Right atrium auricular region (tissue), 2 donors: Measurements from ENCODE around the gene IL17F. TPM values are rescaled to one million over a fixed set of nuclear protein-coding genes. Genes with fewer than 3 reads are reported as not detected.
A peak's percentile ranks its signal among the peaks of the same experiment; 100 is the strongest.

Experiments
- DNase-seq: peaks from one replicate; pipeline ENCODE4 v3.0.0-alpha.2; 2019; ENCODE audit warnings: low spot score
- H3K27ac ChIP-seq, 2 donors: fragments of 200-600 bp; sonication (generic); 1 replicate in 1 of 2; 2 replicates in 1 of 2; pipeline ENCODE4 v1.5.1; 2016 to 2019
- H3K27me3 ChIP-seq, 2 donors: fragments of 200-600 bp; sonication (generic); one replicate each; pipeline versions ENCODE4 v1.5.1 to v1.6.0; 2017 to 2019
- H3K36me3 ChIP-seq: fragments of 200-600 bp; sonication (generic); one replicate; pipeline ENCODE4 v1.5.1; 2016
- H3K4me1 ChIP-seq, 2 donors: fragments of 200-600 bp; sonication (generic); one replicate each; pipeline versions ENCODE4 v1.5.1 to v1.6.0; 2017 to 2019
- H3K4me3 ChIP-seq, 2 donors: fragments of 200-600 bp; sonication (generic); 1 replicate in 1 of 2; 2 replicates in 1 of 2; pipeline ENCODE4 v1.5.1; 2017 to 2019; ENCODE audit warnings: mild to moderate bottlenecking in 1 of 2, moderate library complexity in 1 of 2
- H3K9me3 ChIP-seq, 2 donors: fragments of 200-600 bp; sonication (generic); one replicate each; pipeline ENCODE4 v1.5.1; 2019
- total RNA-seq, 2 donors: library from RNA; depleted of rRNA; stranded (reverse); fragments of >200 nt; gene quantifications; one replicate each; pipeline ENCODE4 v1.1.0, GENCODE V29; 2016
- TF ChIP-seq, protein P1 (sequence below), 2 donors: fragments of 200-600 bp; sonication (generic); IDR thresholded peaks; one replicate each; pipeline ENCODE4 v1.5.1; 2019; ENCODE audit warnings: antibody characterized with exemption in 2 of 2

The IL17F gene
- total RNA-seq, 2 donors from 2014 or later: not detected

DNA sequence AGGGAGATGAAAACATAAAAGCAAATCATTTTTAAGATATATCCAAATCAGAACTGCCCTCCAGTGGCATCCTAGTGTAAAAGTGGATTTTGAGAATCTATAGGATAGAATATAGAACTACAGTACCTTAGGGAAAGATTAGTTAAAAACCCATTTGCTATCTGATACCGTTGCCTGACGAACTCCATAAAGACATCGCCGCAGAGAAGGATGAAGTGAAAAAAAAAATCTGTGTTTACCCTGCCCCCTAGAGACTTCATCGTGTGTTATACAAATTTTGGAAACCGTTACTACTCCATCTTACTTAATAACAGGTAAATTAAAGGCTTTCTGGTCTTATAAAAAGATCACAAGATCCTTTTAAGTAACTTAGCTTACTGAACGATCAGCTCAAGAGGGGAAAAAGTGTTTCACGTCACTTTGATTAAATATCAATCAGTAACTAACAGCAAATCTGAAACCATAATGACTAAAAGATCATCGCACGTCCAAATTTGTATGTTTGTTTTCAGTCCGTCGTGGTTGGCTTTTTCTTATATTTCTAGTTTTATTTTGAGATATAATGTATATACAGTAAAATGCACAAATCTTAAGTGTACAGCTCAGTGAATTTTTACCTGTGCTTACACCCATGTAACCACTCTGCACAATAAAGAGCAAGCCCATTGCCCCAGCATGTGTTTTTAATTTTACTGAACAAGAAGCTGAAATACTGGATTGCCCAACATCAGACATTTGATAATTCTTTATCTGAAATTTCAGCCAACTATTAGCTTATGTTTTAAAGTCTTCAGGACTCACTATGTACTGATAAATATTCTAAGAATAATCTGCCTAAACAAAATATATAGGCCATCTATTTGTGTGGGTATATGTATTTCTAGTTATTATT, 41.1 kb upstream of the IL17F start:
- no peak for DNase-seq
- Histone ChIP-seq H3K36me3 (peaks cover 25% of the 10 kb centered on the region), H3K4me1 (peaks cover 0 to 15% of the 10 kb centered on the region in 2 donors), H3K4me3 (peak overlapping the region; percentile 76 to 87), H3K27ac (peak overlapping the region in 1 of 2 donors; percentile 57), H3K27me3 (no peaks in the 10 kb centered on the region), H3K9me3 (no peaks in the 10 kb centered on the region)
- TF ChIP-seq, protein P1, sequence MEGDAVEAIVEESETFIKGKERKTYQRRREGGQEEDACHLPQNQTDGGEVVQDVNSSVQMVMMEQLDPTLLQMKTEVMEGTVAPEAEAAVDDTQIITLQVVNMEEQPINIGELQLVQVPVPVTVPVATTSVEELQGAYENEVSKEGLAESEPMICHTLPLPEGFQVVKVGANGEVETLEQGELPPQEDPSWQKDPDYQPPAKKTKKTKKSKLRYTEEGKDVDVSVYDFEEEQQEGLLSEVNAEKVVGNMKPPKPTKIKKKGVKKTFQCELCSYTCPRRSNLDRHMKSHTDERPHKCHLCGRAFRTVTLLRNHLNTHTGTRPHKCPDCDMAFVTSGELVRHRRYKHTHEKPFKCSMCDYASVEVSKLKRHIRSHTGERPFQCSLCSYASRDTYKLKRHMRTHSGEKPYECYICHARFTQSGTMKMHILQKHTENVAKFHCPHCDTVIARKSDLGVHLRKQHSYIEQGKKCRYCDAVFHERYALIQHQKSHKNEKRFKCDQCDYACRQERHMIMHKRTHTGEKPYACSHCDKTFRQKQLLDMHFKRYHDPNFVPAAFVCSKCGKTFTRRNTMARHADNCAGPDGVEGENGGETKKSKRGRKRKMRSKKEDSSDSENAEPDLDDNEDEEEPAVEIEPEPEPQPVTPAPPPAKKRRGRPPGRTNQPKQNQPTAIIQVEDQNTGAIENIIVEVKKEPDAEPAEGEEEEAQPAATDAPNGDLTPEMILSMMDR (IDR thresholded peaks at IDR 0.05): peak; percentile 21 to 33

DNA sequence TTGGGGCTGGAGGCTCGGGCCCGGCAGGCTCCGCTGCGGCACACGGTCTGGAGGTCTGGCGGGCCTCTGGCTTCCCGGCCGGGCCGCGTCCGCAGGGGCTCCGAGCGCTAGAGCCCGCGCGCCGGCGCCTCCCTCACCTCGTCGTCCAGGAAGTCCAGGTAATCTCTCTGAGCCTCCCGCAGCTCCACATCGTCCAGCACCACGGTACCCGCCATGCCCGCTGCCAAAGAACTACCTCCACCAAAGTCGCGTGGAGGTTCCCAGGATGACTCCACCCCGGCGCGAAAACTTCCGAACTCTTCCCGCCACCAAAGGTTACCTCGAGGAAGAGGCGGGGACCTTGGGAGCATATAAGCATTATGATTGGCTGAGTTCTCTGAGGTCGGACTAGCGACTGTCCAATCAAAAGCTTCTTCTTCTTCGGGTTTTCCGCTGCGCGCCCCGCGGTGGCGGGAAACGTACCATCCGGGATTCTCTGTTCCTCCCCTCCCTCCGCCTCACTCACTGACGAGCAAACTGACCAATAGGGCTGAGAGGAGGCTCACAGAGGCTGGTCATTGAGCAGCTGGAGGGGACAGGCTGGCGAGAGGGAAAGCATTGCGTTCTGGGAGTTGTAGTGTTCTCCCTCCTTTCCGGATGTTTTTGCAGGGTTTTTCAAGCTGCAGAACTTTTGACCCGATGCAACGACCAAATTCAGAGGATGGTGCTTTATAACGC, 40.3 kb upstream of the IL17F start, which contains the start of gene MCM3:
MCM3 (minus strand) TSS at position 283 of the 717 bp plus-strand sequence; CDS start at position 215, 68 bp downstream.
- peak within 1 kb of the TSS; percentile 76 to 87 for H3K4me3 ChIP-seq
- peak; percentile 99 for DNase-seq
- H3K27ac ChIP-seq: peak within 1 kb of the TSS; percentile 56 to 58
- H3K36me3 ChIP-seq: peaks cover 33% of the 10 kb centered on the region
- H3K9me3 ChIP-seq: no peaks in the 10 kb centered on the region
- H3K4me1 ChIP-seq: peaks cover 0 to 15% of the 10 kb centered on the region in 2 donors
- H3K27me3 ChIP-seq: no peaks in the 10 kb centered on the region
- TF ChIP-seq, protein P1 (IDR thresholded peaks at IDR 0.05): no peak

DNA sequence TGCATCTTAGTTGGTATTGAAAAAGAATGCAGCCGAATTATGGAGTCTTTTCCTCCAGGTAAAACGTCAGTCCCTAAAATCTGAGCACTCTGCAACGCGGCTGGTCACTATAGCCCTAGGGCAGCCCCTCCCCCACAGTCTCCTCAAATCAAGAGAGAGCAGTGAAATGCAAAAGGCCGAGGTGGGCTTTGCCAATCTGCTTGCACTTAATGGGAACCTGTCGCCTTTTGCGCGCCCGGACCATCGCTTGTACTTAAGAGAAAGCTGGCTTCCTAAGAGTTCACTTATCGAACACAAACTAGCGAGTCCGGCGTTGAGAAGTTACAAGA, 39.8 kb upstream of the IL17F start:
- no peaks in the 10 kb centered on the region for H3K27me3 ChIP-seq
- peaks cover 38% of the 10 kb centered on the region for H3K36me3 ChIP-seq
- H3K4me3 ChIP-seq: peak overlapping the region; percentile 76 to 87
- H3K9me3 ChIP-seq: no peaks in the 10 kb centered on the region
- TF ChIP-seq, protein P1 (IDR thresholded peaks at IDR 0.05): no peak
- peak overlapping the region; percentile 56 to 58 for H3K27ac ChIP-seq
- peaks cover 0 to 15% of the 10 kb centered on the region in 2 donors for H3K4me1 ChIP-seq
- DNase-seq: peak; percentile 63

DNA sequence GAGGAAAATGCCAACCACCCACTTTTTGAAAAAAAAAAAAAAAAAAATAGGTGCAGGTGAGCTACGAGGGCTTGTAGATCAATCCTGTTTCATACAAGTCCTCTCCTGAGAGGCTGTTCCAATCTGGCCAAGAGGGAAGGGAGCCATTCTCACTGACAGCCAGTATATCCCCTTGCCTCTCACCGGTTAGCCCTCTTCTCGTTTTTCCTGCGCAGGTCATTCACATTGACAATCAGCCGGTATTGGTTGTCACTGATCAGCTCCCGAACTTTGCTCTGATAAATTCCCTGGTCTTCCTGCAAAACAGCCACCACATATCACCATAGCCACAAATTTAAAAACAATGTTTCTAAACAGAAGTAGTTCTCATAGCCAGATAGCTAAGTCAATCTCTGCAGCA, 38.8 kb upstream of the IL17F start:
- no peak for DNase-seq
- H3K4me3 ChIP-seq: no peak overlapping the region
- TF ChIP-seq, protein P1 (IDR thresholded peaks at IDR 0.05): no peak
- H3K36me3 ChIP-seq: peaks cover 48% of the 10 kb centered on the region
- H3K27me3 ChIP-seq: no peaks in the 10 kb centered on the region
- H3K27ac ChIP-seq: no peak overlapping the region
- H3K9me3 ChIP-seq: no peaks in the 10 kb centered on the region
- H3K4me1 ChIP-seq: peaks cover 0 to 15% of the 10 kb centered on the region in 2 donors

DNA sequence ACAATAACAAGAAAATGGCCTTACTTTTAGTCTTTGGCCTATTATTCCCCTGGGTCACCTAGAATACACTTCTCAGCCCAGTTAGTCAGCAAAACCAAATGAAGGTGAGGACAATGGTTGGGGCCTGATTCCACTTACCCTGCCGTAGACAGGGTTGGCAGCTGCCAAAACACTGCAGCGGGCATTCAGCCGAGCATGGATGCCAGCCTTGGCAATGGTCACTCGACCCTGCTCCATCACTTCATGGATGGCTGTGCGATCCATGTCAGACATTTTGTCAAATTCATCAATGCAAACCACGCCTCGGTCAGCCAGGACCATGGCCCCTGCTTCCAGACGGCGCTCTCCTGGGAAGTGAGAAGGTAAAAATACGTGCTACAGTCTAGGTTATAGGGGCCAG, 31.8 kb upstream of the IL17F start:
- DNase-seq: peak; percentile 23
- Histone ChIP-seq H3K27me3 (no peaks in the 10 kb centered on the region), H3K27ac (no peak overlapping the region), H3K4me3 (no peak overlapping the region), H3K9me3 (no peaks in the 10 kb centered on the region), H3K36me3 (peaks cover 62% of the 10 kb centered on the region), H3K4me1 (no peaks in the 10 kb centered on the region)
- TF ChIP-seq, protein P1 (IDR thresholded peaks at IDR 0.05): no peak
